Measurements from ENCODE around the gene DOCK8.
"Not testable (repeated sequence)": the region's sequence is repeated elsewhere in the genome, so short reads cannot be mapped to it uniquely, and the experiment has no call there.

Gene DOCK8

GRCh38 chr9:228929-229695 is 14.4 kb downstream of the DOCK8 start:
- TF ChIP-seq, protein P1, sequence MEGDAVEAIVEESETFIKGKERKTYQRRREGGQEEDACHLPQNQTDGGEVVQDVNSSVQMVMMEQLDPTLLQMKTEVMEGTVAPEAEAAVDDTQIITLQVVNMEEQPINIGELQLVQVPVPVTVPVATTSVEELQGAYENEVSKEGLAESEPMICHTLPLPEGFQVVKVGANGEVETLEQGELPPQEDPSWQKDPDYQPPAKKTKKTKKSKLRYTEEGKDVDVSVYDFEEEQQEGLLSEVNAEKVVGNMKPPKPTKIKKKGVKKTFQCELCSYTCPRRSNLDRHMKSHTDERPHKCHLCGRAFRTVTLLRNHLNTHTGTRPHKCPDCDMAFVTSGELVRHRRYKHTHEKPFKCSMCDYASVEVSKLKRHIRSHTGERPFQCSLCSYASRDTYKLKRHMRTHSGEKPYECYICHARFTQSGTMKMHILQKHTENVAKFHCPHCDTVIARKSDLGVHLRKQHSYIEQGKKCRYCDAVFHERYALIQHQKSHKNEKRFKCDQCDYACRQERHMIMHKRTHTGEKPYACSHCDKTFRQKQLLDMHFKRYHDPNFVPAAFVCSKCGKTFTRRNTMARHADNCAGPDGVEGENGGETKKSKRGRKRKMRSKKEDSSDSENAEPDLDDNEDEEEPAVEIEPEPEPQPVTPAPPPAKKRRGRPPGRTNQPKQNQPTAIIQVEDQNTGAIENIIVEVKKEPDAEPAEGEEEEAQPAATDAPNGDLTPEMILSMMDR (IDR thresholded peaks at IDR 0.05; ENCODE audit: low read depth, low read length, missing control alignments) = no peak
- DNase-seq (ENCODE audit: extremely low read depth, low read depth) = no peak
- no peak overlapping the region for H3K4me3 ChIP-seq (replicated peaks; ENCODE audit: low read depth, low read length)

GRCh38 chr9:231625-232024 is 17.0 kb downstream of the DOCK8 start:
- not testable (repeated sequence) for DNase-seq (ENCODE audit: extremely low read depth, low read depth); H3K4me3 ChIP-seq (replicated peaks; ENCODE audit: low read depth, low read length)

DNA sequence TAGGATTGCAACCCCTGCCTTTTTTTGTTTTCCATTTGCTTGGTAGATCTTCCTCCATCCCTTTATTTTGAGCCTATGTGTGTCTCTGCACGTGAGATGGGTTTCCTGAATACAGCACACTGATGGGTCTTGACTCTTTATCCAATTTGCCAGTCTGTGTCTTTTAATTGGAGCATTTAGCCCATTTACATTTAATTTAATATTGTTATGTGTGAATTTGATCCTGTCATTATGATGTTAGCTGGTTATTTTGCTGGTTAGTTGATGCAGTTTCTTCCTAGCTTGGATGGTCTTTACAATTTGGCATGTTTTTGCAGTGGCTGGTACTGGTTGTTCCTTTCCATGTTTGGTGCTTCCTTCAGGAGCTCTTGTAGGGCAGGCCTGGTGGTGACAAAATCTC is 19.0 kb downstream of the DOCK8 start:
- H3K4me3 ChIP-seq (replicated peaks; ENCODE audit: low read depth, low read length); DNase-seq (ENCODE audit: extremely low read depth, low read depth): not testable (repeated sequence)

DNA sequence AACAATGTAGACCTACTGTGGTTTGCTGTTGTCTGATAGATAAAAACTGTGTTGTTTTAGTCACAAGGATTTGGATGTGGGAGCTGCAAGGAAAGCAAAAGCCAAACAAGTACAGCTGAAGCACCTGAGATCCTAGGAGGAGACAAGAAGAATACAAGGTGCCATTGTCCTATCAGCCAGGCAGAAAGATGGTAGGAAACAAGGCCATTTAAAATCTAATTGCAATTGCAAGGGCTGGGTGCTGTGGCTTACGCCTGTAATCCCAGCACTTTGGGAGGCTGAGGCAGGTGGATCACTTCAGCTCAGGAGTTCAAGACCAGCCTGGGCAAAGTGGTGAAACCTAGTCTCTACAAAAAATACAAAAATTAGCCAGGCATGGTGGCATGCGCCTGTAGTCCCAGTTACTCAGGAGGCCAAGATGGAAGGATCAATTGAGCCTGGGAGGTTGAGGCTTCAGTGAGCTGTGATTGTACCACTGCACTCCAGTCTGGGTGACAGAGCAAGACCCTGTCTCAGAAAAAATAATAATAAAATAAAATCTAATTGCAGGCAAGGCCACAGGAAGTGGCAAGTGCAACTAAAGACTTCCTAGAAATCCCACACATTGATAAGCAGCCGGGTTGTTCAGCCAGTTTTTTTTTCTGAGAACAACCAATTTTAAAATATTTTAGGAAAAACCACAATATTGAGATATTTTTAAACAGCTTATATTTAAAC is 22.6 kb downstream of the DOCK8 start:
- TF ChIP-seq, protein P1 (IDR thresholded peaks at IDR 0.05; ENCODE audit: low read depth, low read length, missing control alignments) = no peak
- no peak for DNase-seq (ENCODE audit: extremely low read depth, low read depth)
- no peak overlapping the region for H3K4me3 ChIP-seq (replicated peaks; ENCODE audit: low read depth, low read length)

- no peak for DNase-seq (ENCODE audit: extremely low read depth, low read depth)
- no peak overlapping the region for H3K4me3 ChIP-seq (replicated peaks; ENCODE audit: low read depth, low read length)
- TF ChIP-seq, protein P1 (IDR thresholded peaks at IDR 0.05; ENCODE audit: low read depth, low read length, missing control alignments) = no peak
These were observed 23.2 kb downstream of the DOCK8 start for GRCh38 chr9:237858-238345.

GRCh38 chr9:242461-243080 is 27.9 kb downstream of the DOCK8 start:
- DNase-seq (ENCODE audit: extremely low read depth, low read depth) = no peak
- no peak overlapping the region for H3K4me3 ChIP-seq (replicated peaks; ENCODE audit: low read depth, low read length)
- TF ChIP-seq, protein P1 (IDR thresholded peaks at IDR 0.05; ENCODE audit: low read depth, low read length, missing control alignments) = no peak

DNA sequence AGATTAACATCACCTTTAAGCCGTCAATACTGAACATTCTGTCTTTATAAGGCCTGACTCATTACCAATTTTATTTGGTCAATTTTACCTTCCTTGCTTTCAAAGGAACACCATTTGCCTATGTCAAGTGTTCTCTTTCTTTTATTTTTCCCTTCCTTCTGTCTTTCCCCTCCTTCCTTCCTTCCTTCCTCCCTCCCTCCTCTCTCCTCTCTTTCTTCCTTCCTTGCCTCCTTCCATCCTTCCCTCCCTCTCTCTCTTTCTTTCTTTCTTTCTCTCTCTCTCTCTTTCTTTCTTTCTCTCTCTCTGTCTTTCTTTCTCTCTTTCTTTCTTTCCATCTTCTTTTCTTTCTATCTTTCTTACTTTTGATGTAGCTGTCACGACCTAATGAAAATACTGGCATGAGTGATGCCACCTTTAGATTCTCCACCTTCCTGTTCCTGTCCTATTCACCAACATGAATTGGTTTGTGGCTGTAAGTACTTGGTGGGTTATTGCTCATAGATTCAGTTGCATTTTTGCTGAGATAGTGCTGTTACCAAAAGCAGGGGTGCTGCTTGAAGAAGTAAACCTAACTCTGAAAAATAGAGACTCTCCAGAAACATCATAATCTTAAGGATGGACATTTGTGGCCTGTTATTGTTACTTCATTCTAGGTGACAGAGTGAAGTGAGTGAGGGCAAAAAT is 33.8 kb downstream of the DOCK8 start:
- TF ChIP-seq, protein P1 (IDR thresholded peaks at IDR 0.05; ENCODE audit: low read depth, low read length, missing control alignments) = no peak
- H3K4me3 ChIP-seq (replicated peaks; ENCODE audit: low read depth, low read length) = no peak overlapping the region
- DNase-seq (ENCODE audit: extremely low read depth, low read depth) = no peak
